Mononuclear cell (primary cell): Measurements from ENCODE around the gene PIAS1. TPM values are rescaled to one million over a fixed set of nuclear protein-coding genes. Genes with fewer than 3 reads are reported as not detected.
"Not testable (repeated sequence)": the region's sequence is repeated elsewhere in the genome, so short reads cannot be mapped to it uniquely, and the experiment has no call there.

Experiments
- H3K27me3 ChIP-seq: 2 replicates; pipeline ENCODE4 v1.6.0; 2011; ENCODE audit warnings: low read length, control low read depth; ENCODE audit not compliant: insufficient read depth
- H3K4me1 ChIP-seq: 2 replicates; pipeline ENCODE4 v1.5.1; 2011; ENCODE audit warnings: mild to moderate bottlenecking, low read length, control low read depth; ENCODE audit not compliant: insufficient read depth
- H3K4me3 ChIP-seq: 2 replicates; pipeline ENCODE4 v1.5.1; 2011; ENCODE audit warnings: mild to moderate bottlenecking, low read length, moderate library complexity
- H3K9me3 ChIP-seq: 2 replicates; pipeline ENCODE4 v1.5.1; 2011; ENCODE audit warnings: low read depth, mild to moderate bottlenecking, control low read depth, low read length
- total RNA-seq: library from RNA; depleted of rRNA; stranded (reverse); fragments of >200 nt; gene quantifications from one replicate; pipeline ENCODE4 v1.2.3, GENCODE V29; 2012

Gene PIAS1
- total RNA-seq, 1 donor: 200 TPM

DNA sequence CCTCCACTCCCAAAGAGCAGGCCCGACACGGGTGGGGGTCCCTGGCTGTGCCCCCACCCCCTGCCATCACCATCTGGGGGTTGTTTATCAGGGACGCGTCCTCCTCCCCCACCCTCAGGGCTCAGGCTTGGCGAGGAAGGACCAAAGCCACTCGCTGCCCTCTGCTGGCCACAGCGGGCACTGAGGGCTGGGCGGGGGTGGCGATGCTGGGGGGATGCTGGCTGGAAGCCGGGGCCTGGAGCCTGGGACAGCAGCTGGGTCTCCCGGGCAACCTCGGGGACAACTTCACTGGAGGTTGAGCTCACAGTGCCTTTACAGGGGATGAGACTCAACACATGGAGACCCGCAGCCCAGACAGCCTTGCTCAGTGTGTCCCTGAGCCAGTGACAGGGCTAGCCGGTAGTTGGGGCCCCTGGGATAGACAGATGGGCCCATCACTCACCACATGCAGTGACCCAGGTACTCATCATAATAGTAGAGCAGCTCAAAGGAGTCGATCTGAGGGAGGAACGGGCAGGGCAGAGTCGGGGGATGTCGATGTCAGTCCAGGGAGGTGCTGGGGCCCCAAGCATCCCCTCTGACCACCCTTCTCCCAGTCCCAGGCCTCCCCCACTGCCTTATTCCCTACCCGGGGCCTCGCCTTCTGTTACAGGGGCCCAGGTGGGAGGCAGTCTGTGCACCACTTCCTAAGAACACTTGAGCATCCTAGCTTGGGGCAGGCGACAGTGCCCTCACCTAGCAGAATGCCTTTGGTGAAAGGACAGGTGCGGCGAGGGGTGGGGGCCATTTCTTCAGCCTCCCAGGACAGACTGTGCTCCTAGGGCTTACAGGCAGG is 156.9 kb downstream of the PIAS1 start:
- Histone ChIP-seq H3K27me3 (no peaks in the 10 kb centered on the region), H3K4me1 (peaks cover 58% of the 10 kb centered on the region), H3K4me3 (no peak overlapping the region), H3K9me3 (no peaks in the 10 kb centered on the region)

GRCh38 chr15:68211656-68212320 is 157.7 kb downstream of the PIAS1 start:
- Histone ChIP-seq H3K9me3 (no peaks in the 10 kb centered on the region), H3K4me1 (peaks cover 50% of the 10 kb centered on the region), H3K27me3 (no peaks in the 10 kb centered on the region), H3K4me3 (no peak overlapping the region)

DNA sequence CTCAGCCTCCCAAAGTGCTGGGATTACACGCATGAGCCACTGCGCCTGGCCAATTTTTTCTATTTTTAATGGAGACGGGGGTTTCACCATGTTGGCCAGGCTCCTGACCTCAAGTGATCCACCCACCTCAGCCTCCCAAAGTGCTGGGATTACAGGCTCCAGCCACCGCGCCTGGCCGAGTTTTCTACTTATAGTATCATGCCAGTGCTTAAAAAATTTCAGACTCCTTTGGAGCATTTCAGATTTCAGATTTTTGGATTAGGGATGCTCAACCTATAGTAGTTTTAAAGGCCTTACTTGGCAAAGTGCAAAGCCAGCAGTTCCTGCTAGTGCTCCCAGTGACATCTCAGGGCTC is 159.4 kb downstream of the PIAS1 start:
- not testable (repeated sequence) for H3K9me3 ChIP-seq, H3K4me3 ChIP-seq, H3K27me3 ChIP-seq
- H3K4me1 ChIP-seq: peaks cover 36% of the 10 kb centered on the region

GRCh38 chr15:68213991-68214837 is 160.1 kb downstream of the PIAS1 start:
- H3K4me1 ChIP-seq: peaks cover 28% of the 10 kb centered on the region
- H3K4me3 ChIP-seq: no peak overlapping the region
- H3K9me3 ChIP-seq: no peaks in the 10 kb centered on the region
- no peaks in the 10 kb centered on the region for H3K27me3 ChIP-seq

GRCh38 chr15:68214838-68215254 is 160.7 kb downstream of the PIAS1 start:
- no peaks in the 10 kb centered on the region for H3K9me3 ChIP-seq
- no peaks in the 10 kb centered on the region for H3K27me3 ChIP-seq
- H3K4me1 ChIP-seq: peaks cover 23% of the 10 kb centered on the region

GRCh38 chr15:68217341-68217740 is 163.2 kb downstream of the PIAS1 start:
- Histone ChIP-seq H3K4me1 (peaks cover 11% of the 10 kb centered on the region), H3K9me3 (no peaks in the 10 kb centered on the region), H3K4me3 (no peak overlapping the region), H3K27me3 (no peaks in the 10 kb centered on the region)

More at GRCh38 chr15:68214838-68215254, 160.7 kb downstream of the PIAS1 start:
- H3K4me3 ChIP-seq: no peak overlapping the region

DNA sequence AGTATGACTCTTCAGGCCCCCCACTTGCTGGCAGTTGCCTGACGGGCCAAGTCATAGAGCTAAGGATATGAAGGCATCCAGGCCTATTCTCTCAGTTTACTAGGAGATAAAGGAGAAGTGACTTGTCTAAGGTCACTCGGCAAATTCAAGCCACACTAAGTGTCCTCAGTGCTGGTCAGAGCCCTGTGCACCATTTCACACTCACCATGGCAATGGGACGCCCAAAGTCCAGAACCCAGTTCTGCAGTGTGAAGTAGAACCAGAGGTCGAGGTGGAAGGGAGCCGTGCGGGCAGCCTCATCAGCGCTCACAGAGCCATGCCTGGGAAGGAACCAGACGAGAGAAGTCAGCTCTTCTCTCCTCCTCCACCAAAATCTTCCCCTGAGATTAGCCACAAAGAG is 164.2 kb downstream of the PIAS1 start:
- H3K4me1 ChIP-seq: peaks cover 11% of the 10 kb centered on the region
- H3K4me3 ChIP-seq: no peak overlapping the region
- H3K9me3 ChIP-seq: no peaks in the 10 kb centered on the region

GRCh38 chr15:68218847-68219798 is 165.0 kb downstream of the PIAS1 start:
- Histone ChIP-seq H3K27me3 (no peaks in the 10 kb centered on the region), H3K4me3 (no peak overlapping the region), H3K9me3 (no peaks in the 10 kb centered on the region), H3K4me1 (peaks cover 11% of the 10 kb centered on the region)

More for the DNA sequence above, 164.2 kb downstream of the PIAS1 start:
- no peaks in the 10 kb centered on the region for H3K27me3 ChIP-seq

GRCh38 chr15:68220489-68220888 is 166.4 kb downstream of the PIAS1 start:
- Histone ChIP-seq H3K27me3 (no peaks in the 10 kb centered on the region), H3K4me1 (peaks cover 10% of the 10 kb centered on the region), H3K4me3 (no peak overlapping the region), H3K9me3 (no peaks in the 10 kb centered on the region)

GRCh38 chr15:68220967-68221366 is 166.9 kb downstream of the PIAS1 start:
- peaks cover 11% of the 10 kb centered on the region for H3K4me1 ChIP-seq
- H3K4me3 ChIP-seq: no peak overlapping the region
- no peaks in the 10 kb centered on the region for H3K27me3 ChIP-seq
- no peaks in the 10 kb centered on the region for H3K9me3 ChIP-seq

GRCh38 chr15:68221530-68222431 is 167.7 kb downstream of the PIAS1 start:
- not testable (repeated sequence) for H3K4me3 ChIP-seq, H3K9me3 ChIP-seq, H3K27me3 ChIP-seq
- H3K4me1 ChIP-seq: peaks cover 11% of the 10 kb centered on the region

DNA sequence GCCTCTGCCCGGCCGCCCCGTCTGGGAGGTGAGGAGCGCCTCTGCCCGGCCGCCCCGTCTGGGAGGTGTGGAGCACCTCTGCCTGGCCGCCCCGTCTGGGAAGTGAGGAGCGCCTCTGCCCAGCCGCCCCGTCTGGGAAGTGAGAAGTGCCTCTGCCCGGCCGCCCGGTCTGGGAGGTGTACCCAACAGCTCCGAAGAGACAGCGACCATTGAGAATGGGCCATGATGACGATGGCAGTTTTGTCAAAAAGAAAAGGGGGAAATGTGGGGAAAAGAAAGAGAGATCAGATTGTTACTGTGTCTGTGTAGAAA is 168.3 kb downstream of the PIAS1 start:
- H3K9me3 ChIP-seq, H3K27me3 ChIP-seq, H3K4me3 ChIP-seq: not testable (repeated sequence)
- peaks cover 12% of the 10 kb centered on the region for H3K4me1 ChIP-seq

DNA sequence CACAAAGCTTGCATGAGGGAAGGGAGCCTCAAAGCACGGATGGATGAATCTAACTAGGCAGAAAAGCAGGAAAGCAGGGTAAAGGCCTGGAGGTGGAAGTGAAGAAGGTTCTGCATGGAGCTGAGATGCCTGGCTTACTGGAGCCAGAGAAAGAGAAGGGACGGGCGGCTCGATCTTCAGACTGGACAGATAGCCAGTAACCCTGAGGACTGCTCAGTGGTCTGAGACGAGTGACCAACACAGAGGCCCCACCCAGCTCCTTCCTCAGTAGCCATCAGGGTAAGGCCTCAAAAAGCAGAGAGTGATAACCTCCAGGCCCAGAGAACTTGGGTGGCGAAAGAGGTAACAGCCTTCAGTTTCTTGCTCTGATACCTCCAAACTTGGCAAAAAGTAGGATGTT is 169.1 kb downstream of the PIAS1 start:
- H3K9me3 ChIP-seq: no peaks in the 10 kb centered on the region
- H3K27me3 ChIP-seq: no peaks in the 10 kb centered on the region
- H3K4me1 ChIP-seq: peaks cover 20% of the 10 kb centered on the region
- H3K4me3 ChIP-seq: no peak overlapping the region
